Measurements from ENCODE around the gene ANKMY1.

Gene ANKMY1

GRCh38 chr2:240455647-240456446, 101.9 kb downstream of the ANKMY1 start:
- DNase-seq, result no peak

- DNase-seq, result no peak
Measured at GRCh38 chr2:240455272-240455646, 102.5 kb downstream of the ANKMY1 start.

GRCh38 chr2:240454106-240454901, 103.5 kb downstream of the ANKMY1 start:
- no peak for DNase-seq

GRCh38 chr2:240453461-240454105, 104.2 kb downstream of the ANKMY1 start:
- no peak for DNase-seq

GRCh38 chr2:240452462-240453256, 105.1 kb downstream of the ANKMY1 start:
- no peak for DNase-seq

GRCh38 chr2:240451791-240452461, 105.9 kb downstream of the ANKMY1 start:
- no peak for DNase-seq

- no peak for DNase-seq
Measured at GRCh38 chr2:240451108-240451611, 106.6 kb downstream of the ANKMY1 start.

- no peak for DNase-seq
Measured at GRCh38 chr2:240450532-240451107, 107.2 kb downstream of the ANKMY1 start.

- no peak for DNase-seq
Measured at GRCh38 chr2:240449764-240450531, 107.8 kb downstream of the ANKMY1 start.

- DNase-seq, result no peak
Measured at GRCh38 chr2:240448387-240449274, 109.2 kb downstream of the ANKMY1 start.

- DNase-seq, result no peak
Measured at GRCh38 chr2:240447934-240448333, 109.9 kb downstream of the ANKMY1 start.

- DNase-seq, result no peak
Measured at GRCh38 chr2:240447331-240447730, 110.5 kb downstream of the ANKMY1 start.

- DNase-seq, result no peak
Measured at GRCh38 chr2:240446664-240447175, 111.1 kb downstream of the ANKMY1 start.

GRCh38 chr2:240445961-240446663, 111.7 kb downstream of the ANKMY1 start:
- no peak for DNase-seq

GRCh38 chr2:240444464-240444863, 113.3 kb downstream of the ANKMY1 start:
- no peak for DNase-seq

- no peak for DNase-seq
Measured at GRCh38 chr2:240443891-240444301, 113.9 kb downstream of the ANKMY1 start.

- DNase-seq, result no peak
Measured at GRCh38 chr2:240442891-240443715, 114.7 kb downstream of the ANKMY1 start.

- DNase-seq, result no peak
Measured at GRCh38 chr2:240441993-240442411, 115.8 kb downstream of the ANKMY1 start.
